Measurements from ENCODE around the gene MMP26.

The MMP26 gene

GRCh38 chr11:4704054-4704789 is at the start of gene MMP26:
MMP26 (plus strand) TSS chr11:4704784.
- no peak for DNase-seq (ENCODE audit: low read depth)

DNA sequence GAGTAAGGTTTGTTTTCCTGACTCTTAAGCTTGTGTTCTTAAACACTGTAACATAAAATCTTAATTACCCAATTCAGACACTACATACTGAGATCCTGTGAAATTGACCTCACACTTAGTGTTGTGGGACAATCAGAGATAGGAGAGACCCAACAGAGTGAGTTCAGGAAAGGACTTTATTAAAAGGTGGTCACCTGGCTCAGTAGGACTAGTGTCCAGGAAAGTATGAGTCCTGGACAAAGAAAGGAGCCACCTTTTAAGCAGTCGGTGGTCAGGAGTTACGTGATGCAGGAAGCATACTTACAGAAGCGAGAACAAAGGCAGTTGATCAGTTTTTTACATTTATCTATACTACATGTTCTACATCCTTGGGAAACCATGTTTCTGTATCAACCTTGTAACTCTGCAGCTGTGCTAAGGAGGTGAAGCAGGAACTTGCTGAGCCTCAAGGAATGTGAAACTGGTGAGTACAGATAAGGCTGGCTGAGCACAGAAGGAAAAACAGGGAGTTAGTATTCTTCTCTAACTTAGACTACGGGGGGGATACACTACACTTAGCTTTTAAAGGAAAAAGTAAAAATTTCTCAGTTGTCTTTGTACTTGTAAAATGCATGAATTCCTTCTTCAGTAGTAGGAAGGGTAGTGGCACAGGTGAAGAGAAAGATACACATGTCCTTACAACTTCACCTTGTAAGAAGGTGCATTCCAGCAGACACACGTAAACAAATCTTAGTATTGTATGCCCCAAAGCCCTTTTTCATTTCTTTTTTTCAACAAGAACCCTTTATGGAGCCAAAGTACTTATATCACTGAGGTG is 45.7 kb upstream of the MMP26 start:
- no peak for DNase-seq (ENCODE audit: low read depth)

GRCh38 chr11:4662876-4663275 is 41.7 kb upstream of the MMP26 start:
- DNase-seq (ENCODE audit: low read depth): no peak

DNA sequence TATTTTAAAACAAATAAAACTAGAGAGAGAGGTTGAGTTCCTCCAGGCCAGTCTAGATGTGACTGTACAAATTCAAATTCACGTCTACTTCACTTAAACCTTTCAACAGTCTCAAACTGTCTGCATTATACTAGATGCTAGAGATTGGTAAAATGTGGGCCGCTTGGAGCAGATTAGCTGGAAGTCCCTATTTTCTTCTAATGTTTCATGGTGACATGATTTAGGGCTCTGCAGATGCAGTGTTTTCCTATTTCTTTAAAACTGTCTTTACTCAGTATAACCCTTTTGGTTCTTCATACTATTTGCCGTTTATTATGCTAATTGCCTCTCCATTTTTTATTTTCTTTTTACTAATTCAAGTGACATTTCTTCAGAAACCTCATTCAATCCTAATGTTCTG is 40.4 kb upstream of the MMP26 start:
- no peak for DNase-seq (ENCODE audit: low read depth)

- DNase-seq (ENCODE audit: low read depth): no peak
Observed at GRCh38 chr11:4664786-4665185, 39.8 kb upstream of the MMP26 start.

DNA sequence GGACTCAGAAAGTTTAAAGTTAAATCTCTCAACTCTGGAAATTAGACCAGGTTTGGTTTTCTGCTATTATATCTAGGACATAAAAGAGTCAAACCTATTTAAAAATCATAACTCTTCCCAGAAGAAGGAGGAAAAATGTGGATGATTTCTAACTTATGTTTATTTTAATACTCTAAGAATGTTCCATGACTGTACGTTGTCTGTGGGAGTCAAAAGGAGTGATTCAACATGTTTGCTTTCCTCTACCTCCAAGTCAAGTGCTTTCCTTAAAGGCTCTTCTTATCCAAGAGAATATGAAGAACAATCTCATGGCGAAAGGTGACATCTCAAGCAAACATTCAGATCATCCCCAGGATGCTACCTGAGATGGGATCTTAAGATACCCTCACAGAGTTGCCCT is 39.2 kb upstream of the MMP26 start:
- no peak for DNase-seq (ENCODE audit: low read depth)

DNA sequence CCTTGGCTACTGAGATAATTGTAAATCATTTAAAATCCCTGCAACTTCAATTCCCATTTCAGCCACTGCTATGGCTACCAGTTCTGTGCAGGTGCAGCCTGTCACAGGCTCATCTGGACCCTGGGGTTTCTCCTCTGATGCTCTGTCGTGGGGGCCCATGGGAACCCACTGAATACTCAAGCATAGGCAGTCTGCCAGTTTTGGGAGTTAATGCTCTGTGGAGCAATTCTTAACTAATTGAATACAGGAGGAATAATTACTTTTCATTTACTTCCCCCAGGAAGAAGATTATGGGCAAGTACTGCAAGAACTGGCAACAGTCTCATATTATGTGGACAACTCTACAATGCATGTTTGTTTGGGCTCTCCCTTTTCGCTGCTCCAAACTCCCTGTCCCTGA is 32.8 kb upstream of the MMP26 start:
- DNase-seq (ENCODE audit: low read depth): no peak

DNA sequence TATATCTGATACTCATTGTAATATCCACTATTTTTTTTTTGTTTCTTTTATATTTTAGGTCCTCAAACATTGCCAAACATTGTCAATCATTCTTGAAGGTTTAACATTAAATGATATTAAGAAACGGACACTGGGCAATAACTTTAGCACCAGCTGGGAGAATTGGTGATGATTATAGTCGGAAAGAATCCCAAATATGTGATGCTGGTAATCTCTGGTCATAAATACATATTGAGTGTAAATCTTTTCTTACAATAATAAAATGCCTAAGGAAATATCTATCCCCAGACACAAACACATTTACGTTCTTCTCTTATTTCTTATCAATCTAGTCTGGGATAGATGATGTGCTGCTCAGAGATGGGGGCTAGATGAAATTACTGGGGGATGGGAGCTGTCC is 32.1 kb upstream of the MMP26 start:
- DNase-seq (ENCODE audit: low read depth): no peak

DNA sequence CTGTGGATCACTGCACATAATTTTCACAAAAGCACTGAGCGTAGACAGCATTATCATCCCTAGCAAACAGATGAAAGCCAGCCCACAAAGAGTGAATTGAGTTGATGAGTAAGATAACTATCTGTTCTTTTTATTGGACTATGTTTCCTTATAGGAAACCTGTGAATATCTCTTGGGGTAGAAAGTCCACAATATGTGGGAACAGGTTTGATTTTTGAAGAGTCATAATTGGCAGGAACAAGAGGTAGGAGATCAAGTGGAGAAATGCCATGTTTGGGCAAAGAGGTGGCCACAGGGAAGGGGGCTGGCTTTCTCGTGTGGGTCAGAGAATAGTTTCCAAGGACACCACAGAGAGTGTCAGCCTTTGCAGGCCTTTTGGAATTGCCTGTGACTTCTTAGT is 30.8 kb upstream of the MMP26 start:
- DNase-seq (ENCODE audit: low read depth): no peak

DNA sequence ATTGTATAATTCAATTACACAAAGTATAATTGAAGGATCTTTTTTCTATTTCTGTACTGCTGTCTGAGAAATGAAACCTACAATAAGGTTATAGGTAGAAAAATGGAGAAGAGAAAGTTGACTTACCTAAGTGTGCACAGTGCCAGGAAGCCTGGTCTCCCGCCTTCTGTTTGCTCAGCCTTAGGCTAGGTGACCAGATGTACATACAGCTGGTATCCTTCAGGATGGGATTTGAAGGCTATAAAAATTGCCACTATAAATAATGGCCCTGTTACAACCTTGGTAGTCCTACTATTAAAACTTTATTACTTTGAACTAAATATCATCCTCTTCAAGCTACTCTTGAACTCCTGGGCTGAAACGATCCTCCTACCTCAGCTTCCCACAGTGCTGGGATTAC is 26.6 kb upstream of the MMP26 start:
- DNase-seq (ENCODE audit: low read depth): no peak

DNA sequence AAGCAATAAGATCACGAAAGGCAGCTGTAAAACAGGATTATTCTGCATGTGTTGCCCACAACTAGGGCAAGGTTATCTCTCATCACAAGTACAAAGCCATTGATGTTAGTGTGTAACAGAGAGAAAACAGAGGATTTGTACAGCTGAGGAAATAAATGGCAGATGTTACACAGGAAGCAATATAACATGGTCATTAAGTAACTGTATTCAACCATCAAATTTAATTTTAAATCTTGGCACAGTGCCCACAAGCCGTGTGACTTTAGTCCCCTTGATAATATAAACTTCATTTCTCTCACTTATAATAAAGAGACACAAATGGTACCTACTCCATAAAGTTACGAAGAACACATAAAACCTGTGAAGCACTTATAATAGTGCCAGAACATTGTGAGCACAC is 24.2 kb upstream of the MMP26 start:
- DNase-seq (ENCODE audit: low read depth): no peak

DNA sequence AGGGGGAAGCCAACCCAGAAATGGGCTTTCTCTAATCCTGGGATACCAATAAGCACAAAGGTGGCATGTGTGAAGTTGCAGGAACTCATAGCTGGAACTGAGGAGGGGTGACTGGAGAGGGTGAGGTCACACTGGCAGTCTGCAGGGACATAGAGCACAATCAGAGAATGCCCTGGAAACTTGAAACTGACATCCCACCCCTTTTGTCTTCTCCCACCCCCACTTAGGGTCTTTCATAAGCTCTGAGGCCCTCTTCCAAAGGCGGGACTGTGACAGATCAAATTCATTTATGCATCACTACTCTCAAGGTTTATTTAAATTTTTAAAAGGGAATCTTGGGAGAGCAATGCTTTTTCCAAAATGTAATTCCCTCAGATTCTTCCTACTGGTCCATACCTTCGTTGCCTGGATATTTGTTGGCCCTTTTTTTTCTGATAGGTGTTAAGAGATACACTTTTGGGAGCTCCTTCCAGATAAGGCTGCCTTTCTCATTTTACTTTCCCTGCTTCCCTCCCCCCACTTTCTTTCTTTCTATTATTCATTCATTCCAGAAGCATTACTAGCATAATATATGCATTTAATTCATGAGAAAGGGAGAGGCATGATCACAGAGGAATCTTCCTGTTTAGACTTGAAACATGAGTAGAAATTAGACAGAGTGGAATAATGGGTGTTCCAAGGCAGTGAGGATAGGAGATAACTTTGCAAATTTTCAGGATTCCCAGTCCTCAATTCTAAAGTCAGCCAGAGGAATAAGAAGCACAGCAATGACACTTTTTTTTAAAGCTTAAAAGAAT is 21.8 kb upstream of the MMP26 start:
- DNase-seq (ENCODE audit: low read depth): no peak

DNA sequence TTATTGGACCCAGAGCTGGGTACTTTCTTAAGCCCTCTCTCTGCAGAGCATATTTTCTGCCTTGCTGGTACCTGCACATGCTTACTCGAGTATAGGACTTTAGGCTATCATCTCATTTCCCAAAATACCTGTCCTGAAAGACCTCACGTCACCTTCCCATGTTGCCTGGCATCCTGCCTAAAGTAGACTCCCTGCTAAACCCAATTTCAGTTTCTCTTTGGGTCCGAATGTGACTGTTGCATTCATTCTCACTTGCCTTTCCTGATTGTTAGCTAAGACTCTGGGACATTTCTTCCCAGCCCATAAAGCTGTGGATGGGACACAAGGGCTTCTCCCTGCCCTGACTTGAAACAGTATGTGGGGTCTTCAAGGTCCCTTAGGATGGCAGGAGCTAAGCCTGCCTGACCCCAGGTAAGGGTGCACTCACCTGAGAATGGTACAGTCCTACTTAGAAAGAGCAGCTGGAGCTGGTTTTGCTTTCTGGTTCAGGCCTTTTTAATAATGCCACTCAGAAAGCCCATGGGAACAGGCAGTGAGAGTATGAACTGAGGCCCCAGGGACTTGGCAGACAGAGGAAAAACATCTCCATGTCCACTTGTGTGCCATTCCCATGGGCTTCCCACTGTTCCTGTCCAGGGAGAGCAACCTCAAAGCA is 19.8 kb upstream of the MMP26 start:
- DNase-seq (ENCODE audit: low read depth): no peak

- DNase-seq (ENCODE audit: low read depth): no peak
Observed at GRCh38 chr11:4695442-4695841, 9.1 kb upstream of the MMP26 start.

DNA sequence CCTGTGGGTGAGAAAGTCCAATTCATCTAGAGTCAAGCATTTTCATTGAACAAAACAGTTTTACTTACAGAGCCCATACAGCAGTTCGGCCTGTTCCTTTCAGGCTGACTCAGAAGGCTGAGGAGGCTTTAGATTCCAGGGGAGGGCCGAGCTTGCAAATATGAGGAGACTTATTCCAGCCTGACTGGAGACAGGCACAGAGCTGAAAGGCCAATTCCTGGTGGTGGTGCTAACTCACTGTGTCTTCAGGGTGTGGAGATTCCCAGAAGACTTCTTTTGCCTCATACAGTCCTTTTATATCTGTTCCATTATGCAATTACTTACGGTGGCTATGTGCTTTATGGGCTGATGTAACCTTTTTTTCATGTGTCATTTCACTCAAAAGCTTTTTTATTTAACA is 7.0 kb upstream of the MMP26 start, which contains the start of gene OR51E2:
Gene OR51E2 (minus strand): TSS at position 269 of the 400 bp plus-strand sequence. CDS start 15,142 bp downstream, outside the sequence.
- no peak for DNase-seq (ENCODE audit: low read depth)

DNA sequence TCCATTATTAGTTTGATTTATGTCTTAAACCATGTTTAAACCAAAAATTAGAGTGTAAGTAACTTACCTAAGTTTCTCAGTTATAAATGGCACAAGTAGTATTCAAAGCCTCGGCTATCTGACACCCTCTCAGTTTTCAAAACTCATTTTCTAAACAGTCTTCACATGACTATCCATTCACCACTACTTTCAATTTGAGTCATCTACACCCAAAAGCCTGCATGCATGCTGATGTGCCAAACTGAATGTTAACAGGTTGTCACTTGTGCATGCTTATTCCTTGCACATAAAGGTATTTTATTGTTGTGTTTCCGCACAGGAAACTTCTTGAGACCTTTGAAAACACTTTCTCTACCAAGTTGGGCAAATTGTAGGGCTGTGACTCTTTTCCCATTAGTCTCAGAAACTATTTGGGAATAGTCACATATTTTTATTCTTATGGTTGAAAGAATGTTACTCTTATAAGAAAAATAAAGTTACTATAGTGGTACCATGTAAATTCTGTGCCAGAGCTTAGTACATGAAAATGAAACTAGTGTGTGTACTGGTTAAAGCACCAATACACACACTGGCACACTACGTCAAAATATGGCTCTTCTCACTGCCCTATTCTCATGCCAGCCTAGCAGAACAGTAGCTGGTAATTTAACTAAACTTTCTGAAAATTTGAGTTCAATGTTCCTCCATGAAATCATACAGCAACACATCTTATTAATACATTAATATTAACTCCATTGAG is 4.7 kb upstream of the MMP26 start:
- DNase-seq (ENCODE audit: low read depth): no peak

- DNase-seq (ENCODE audit: low read depth): no peak
Observed at GRCh38 chr11:4700436-4700820, 4.2 kb upstream of the MMP26 start.

DNA sequence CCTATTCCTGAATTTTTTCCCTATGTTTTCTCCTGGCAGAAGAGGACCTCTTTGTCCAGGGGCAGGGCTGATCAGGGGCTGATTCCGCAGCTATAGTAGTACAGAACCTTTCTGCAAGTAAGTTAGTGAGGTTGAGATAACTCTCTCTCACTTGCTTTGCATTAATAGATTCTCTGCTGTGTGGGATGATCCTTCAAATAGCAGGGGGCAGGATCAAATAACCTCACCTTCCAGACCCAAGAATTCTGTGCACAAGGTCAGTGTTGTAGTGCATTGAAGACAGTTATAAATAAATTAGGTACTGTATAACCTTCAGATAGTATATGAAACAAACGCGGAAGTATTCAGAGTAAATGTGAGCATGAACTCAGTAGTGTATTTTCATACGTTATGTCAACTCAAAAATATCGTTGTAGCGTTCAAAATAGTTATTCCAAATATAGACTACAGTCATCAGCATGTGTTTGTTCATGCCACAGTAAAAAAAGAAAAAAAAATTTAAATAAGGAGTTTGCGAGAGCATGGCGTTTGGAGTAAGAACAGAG is 278 bp downstream of the MMP26 start:
- DNase-seq (ENCODE audit: low read depth): no peak

GRCh38 chr11:4713241-4713640 is 8.7 kb downstream of the MMP26 start:
- no peak for DNase-seq (ENCODE audit: low read depth)

DNA sequence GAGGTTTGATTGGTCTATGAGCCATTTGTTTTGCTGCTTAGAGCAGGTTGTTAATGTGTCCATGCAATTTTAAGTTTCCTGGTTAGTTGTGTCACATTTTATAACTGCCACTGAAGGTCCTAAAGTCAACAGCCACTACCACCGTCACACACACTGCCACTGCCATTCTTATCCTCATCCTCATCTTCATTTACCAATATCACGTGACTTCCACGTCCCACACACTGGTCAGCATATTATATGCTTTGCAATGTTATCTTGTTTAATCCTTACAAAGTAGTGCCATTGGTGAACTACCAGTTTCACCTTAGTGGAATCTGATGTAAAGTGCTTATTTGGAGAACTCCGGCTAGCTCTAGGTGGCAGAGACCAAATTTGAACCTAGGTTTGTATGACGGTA is 9.7 kb downstream of the MMP26 start:
- no peak for DNase-seq (ENCODE audit: low read depth)
